NCI-H2107 (cell line): ENCODE data around the gene HOXD8.

Experiments
- DNase-seq: peaks from one replicate; lab custom pipeline; 2025; lab: John Stamatoyannopoulos, UW

HOXD8 gene

GRCh38 chr2:176091329-176092258 lies 37.9 kb upstream of the HOXD8 start:
- DNase-seq, result no peak

DNA sequence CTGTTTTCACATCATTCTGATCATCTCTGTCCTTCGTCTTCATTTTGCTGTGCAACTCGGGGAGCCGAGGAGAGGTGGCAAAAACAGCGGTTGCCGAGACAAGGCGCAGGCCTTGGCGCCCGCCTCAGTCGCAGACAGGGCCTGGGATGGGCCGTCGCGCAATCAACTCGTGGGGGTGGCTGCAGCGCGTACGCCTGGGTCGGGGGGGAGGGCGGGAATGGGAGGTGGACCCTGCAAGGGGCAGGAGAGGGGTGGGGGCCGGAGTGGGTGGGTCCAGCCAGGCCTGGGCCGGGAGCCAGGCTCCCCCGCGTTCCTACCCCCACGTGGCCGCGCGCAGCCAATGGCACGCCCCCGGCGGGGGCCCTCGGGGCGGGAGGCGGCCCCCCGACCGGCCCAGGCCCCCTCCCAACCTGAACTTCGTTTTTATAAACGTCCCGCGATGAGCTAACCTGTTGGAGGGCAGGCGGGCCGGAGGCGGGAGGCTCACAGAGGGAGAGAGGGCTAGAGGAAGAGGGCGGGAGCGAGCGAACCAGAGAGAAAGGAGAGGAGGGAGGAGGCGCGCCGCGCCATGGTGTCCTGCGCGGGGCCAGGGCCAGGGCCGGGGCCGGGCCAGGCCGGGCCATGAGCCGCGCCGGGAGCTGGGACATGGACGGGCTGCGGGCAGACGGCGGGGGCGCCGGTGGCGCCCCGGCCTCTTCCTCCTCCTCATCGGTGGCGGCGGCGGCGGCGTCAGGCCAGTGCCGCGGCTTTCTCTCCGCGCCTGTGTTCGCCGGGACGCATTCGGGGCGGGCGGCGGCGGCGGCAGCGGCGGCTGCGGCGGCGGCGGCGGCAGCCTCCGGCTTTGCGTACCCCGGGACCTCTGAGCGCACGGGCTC lies 37.0 kb upstream of the HOXD8 start, which contains the start of gene HOXD13:
HOXD13 (plus strand) TSS at position 452 of the 875 bp plus-strand sequence; CDS start at position 622, 170 bp downstream.
- DNase-seq, result no peak

- DNase-seq, result no peak
These were observed 36.2 kb upstream of the HOXD8 start for GRCh38 chr2:176093145-176093897.

GRCh38 chr2:176093898-176094249 lies 35.6 kb upstream of the HOXD8 start:
- no peak for DNase-seq

DNA sequence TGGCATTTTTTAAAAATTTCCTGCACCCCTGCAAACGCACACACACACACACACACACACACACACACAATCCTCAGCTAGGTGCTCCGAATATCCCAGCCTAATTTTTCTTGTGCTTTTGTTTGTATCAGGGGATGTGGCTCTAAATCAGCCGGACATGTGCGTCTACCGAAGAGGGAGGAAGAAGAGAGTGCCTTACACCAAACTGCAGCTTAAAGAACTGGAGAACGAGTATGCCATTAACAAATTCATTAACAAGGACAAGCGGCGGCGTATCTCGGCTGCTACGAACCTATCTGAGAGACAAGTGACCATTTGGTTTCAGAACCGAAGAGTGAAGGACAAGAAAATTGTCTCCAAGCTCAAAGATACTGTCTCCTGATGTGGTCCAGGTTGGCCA lies 35.2 kb upstream of the HOXD8 start:
- no peak for DNase-seq

DNA sequence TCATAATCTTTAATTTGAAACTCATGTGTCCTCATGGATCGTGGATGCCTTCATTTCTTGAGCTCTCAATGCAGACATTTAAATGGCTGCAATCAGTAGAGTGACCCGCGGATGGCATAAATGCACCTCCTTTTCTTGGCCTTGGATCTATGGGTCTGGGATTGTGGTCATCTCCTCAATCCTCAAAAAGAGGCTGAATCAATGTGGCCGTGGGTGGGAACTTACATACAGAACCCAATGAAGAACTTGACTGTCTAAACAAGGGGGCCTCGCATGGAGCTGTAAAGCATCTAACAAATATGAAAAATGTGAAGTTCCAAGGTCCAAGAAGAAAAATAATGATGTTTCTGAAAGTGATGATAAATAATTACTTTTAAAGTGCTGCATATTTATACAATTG lies 34.1 kb upstream of the HOXD8 start:
- DNase-seq, result no peak

- no peak for DNase-seq
These were observed 33.1 kb upstream of the HOXD8 start for GRCh38 chr2:176096243-176096985.

DNA sequence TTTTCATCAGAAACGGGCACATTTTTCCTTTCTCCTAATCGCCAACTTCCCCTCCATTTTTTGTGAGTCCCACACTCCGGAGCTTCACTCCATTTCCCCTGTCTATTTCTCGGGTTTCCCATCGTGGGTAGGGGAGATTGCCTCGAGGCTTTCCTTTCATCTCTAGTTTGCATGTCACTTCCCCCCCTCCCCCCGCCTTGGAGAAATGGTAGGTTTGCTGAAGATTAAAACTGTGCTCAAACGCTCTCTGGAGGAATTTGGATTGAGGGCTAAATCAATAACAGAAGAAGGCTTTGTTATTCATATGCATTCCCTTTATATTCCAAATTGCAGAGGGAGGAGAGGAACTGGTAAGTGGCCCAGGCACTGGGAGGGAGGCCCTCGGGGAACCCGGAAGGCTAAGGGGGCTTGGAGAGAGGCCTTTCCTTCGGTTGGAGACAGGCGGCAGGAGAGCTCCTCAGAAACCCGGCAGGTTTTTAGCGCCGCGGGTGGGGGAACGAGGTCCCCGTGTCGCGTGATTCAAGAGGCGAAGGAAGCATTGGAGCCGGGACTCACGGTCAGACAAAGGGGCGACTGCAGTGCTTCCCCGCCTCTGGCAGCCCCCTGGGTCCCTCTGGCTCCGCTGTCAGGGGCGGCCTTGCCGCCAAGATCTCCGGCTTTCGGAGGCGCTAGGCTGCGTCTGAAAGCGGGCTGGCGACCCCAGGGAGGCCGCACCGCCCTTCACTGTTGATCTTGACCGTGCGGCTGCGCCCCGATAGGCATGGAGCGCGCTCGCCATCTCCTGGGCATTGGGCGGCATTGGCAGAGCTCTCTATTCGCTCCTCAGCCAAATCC lies 32.3 kb upstream of the HOXD8 start:
- DNase-seq, result peak; percentile 80

DNA sequence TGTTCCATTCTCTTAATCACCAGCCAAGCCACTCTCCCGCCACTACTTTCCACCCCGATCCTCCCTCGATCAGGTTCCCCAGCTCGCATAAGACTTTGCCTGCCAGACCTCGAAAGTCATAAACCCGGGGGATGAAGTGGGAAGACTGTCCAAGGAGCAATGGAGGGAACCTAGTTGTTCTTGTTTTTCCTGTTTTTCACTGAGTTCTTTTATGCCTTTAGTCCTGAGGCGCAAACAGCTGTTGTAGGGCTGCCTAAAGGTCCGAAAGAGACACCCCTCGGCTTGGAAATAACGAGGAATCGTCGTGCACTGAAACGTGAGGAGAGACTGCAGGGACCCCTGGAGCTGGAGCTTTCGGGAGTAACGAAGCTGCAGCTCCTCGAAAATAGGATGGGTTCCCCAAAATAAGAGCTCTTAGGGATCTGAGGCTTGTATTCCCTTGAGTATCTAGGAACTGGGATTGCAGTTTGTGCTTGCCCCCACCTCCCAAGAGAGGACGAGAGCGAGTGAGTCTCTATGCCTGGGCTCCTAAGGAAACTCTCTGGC lies 31.6 kb upstream of the HOXD8 start:
- no peak for DNase-seq

DNA sequence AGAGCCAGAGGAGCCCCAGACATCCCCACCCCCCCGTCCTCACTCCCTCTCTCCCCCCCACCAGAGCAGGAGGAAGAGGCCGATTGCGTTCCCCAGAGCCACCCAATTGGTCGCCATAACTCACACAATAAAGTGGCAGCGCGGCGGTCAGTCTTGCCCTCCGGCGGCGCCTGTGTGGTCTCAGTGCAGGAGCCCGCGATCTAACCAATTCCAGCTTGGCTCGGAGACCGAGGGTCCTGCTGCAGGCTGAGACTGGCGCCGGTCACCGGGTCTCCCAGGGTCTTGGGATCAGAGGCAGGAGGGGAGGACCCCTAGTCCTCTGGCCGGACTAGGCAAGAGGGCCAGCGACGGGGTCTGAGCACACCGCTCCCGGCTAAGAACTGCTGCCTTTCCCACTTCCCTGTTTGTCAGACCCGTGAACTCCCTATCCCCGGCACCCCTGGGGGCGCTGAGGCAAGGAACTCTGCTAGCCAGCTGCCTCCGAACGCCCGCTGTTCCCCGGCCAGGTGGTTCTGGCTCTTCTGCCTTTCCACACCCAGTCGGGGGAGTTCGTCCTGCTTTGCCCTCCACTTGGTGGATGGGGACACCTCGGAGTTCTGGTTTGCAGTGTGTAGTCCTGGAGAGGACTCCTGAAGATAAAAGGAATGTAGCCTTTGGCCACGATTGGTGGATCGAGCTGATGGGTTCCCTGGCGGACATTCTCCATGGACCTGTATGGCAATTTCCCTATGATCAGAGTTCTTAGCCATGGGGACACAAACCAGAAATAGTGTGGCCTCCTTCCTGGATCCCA lies 30.9 kb upstream of the HOXD8 start:
- no peak for DNase-seq

- DNase-seq, result no peak
These were observed 30.3 kb upstream of the HOXD8 start for GRCh38 chr2:176099159-176099727.

DNA sequence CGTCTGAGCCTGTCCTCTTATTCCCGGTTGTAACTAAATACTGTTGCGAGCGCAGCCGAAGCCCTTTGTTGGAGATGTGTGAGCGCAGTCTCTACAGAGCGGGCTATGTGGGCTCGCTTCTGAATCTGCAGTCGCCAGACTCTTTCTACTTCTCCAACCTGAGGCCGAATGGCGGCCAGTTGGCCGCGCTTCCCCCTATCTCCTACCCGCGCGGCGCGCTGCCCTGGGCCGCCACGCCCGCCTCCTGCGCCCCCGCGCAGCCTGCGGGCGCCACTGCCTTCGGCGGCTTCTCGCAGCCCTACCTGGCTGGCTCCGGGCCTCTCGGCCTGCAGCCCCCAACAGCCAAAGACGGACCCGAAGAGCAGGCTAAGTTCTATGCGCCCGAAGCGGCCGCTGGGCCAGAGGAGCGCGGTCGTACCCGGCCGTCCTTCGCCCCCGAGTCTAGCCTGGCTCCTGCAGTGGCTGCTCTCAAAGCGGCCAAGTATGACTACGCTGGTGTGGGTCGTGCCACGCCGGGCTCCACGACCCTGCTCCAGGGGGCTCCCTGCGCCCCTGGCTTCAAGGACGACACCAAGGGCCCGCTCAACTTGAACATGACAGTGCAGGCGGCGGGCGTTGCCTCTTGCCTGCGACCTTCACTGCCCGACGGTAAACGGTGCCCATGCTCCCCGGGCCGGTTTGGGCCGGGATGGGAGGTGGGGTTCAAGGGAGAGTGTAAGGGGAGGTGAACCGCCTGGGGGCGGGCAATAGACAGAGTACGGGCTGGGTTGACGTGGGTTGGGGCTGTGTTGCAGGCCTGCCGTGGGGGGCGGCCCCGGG lies 29.6 kb upstream of the HOXD8 start, which contains the start of gene HOXD12:
HOXD12 (plus strand) TSS at position 68 of the 819 bp plus-strand sequence; CDS start at position 75, 7 bp downstream.
- DNase-seq, result no peak

- DNase-seq, result no peak
These were observed 28.9 kb upstream of the HOXD8 start for GRCh38 chr2:176100547-176101140.

DNA sequence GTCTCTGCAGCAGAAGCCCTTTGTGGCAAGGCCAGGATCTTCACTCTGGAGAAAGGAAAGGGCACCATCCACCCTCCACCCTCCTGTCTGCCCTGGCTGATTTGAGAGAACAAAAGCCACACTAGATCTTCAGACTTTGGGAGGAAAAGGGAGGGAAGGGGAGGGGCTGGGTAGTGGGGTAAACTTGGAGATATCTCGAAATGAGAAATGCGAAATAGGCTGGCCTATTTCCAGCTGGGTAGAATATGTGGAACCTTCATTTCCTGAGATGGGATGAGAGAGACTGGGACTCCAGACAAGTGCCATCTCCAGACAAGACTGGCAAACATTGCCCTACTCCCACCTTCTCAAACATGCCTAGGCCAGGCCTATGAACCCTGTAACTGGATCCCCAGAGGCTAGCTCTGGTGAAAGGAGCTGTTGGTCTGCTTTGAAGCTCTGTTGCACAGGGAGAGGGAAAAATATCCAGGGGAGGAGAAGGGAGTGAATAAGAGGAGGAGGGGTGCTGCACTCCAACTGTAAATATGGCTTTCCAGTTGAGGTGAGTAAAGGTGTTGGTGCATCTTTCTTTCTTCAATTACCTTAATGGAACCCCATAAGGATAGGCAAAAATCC lies 28.2 kb upstream of the HOXD8 start:
- DNase-seq, result no peak

- no peak for DNase-seq
These were observed 27.7 kb upstream of the HOXD8 start for GRCh38 chr2:176101842-176102241.

DNA sequence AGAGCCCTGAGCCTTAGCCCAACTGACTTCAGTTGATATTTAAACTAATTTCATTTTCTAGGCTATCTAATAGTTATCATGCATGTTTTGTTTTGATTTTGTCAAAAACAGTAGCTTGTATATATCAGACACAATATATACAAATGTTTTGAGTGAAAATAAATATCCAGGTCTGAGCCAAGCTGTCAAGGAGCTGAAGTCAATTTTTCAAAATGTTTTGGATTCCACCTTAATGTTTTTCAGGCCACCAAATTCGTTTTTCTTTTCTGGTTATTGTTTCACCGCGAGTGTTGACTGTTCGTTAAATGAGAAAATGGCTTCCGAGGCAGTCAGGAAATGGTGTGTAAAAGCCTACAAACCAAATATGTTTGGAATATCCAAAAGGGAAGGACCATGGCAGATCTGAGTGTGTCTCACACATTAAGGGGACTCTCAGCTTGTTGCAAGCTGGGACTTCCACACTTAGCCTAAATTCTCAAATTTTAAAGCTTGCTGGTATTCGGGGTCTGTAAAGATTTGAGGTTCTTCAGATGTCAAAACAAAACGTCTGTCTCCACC lies 27.1 kb upstream of the HOXD8 start:
- DNase-seq, result no peak

GRCh38 chr2:176103194-176103593 lies 26.3 kb upstream of the HOXD8 start:
- no peak for DNase-seq
